ENCODE data around the gene PBX1.

PBX1 gene

GRCh38 chr1:164774819-164775654, 216.1 kb downstream of the PBX1 start (continued):
- TF ChIP-seq AEBP2 (tag by site-specific recombination; IDR thresholded peaks at IDR 0.05; ENCODE audit: borderline replicate concordance) (no peak), ZNF629 (tag by site-specific recombination; IDR thresholded peaks at IDR 0.05) (peak; percentile 34; the same call in 1 of the 2 replicates), GLIS2 (tag by site-specific recombination; IDR thresholded peaks at IDR 0.05) (no peak), PRDM10 (tag by site-specific recombination; IDR thresholded peaks at IDR 0.05) (0 out of 2 replicates have a peak, but pooled peaks have one; percentile 20), ZNF133 (tag by site-specific recombination; IDR thresholded peaks at IDR 0.05) (0 out of 2 replicates have a peak, but pooled peaks have one; percentile 13), ZFP69B (tag by site-specific recombination; IDR thresholded peaks at IDR 0.05) (peak; percentile 56), ZNF677 (tag by site-specific recombination; IDR thresholded peaks at IDR 0.05) (peak; percentile 9; the same call in 1 of the 2 replicates), ZNF23 (tag by site-specific recombination; IDR thresholded peaks at IDR 0.05; ENCODE audit: borderline replicate concordance) (no peak), SP7 (tag by site-specific recombination; IDR thresholded peaks at IDR 0.05) (peak; percentile 89), ZNF600 (tag by site-specific recombination; IDR thresholded peaks at IDR 0.05) (peak; percentile 62; the same call in 1 of the 2 replicates), ZNF843 (tag by site-specific recombination; IDR thresholded peaks at IDR 0.05) (peak; percentile 80), ZBTB48 (tag by site-specific recombination; IDR thresholded peaks at IDR 0.05) (peak; percentile 59; the same call in 1 of the 2 replicates), ZNF549 (tag by site-specific recombination; IDR thresholded peaks at IDR 0.05) (no peak), ZNF692 (tag by site-specific recombination; IDR thresholded peaks at IDR 0.05) (peak; percentile 90), ZNF354C (tag by site-specific recombination; IDR thresholded peaks at IDR 0.05; ENCODE audit: borderline replicate concordance, low read depth) (no peak), ZNF394 (tag by site-specific recombination; IDR thresholded peaks at IDR 0.05; ENCODE audit: borderline replicate concordance) (peak; percentile 20; the same call in 1 of the 2 replicates), PRDM4 (tag by site-specific recombination; IDR thresholded peaks at IDR 0.05) (peak; percentile 48; the same call in 1 of the 2 replicates), OSR2 (tag by site-specific recombination; IDR thresholded peaks at IDR 0.05) (peak; percentile 92), ZBTB17 (tag by site-specific recombination; IDR thresholded peaks at IDR 0.05) (peak; percentile 47), ZBTB20 (tag by site-specific recombination; IDR thresholded peaks at IDR 0.05) (peak; percentile 45; the same call in 1 of the 2 replicates)
